GM04504 (cell line): ENCODE results near the gene LHPP.

Source experiments
- DNase-seq: peaks from one replicate; pipeline ENCODE4 v3.0.0-alpha.2; 2012; ENCODE audit warnings: low read depth

Gene LHPP

GRCh38 chr10:124595143-124595883, 133.7 kb downstream of the LHPP start:
- no peak for DNase-seq

- DNase-seq, result no peak
Observed at GRCh38 chr10:124596116-124596785, 134.6 kb downstream of the LHPP start.

GRCh38 chr10:124596962-124597845, 135.6 kb downstream of the LHPP start:
- no peak for DNase-seq

- no peak for DNase-seq
Observed at GRCh38 chr10:124597846-124598165, 136.2 kb downstream of the LHPP start.

- DNase-seq, result no peak
Observed at GRCh38 chr10:124598196-124598595, 136.6 kb downstream of the LHPP start.

GRCh38 chr10:124598773-124599587, 137.4 kb downstream of the LHPP start:
- DNase-seq, result no peak

- DNase-seq, result no peak
Observed at GRCh38 chr10:124599588-124600050, 138.0 kb downstream of the LHPP start.

- no peak for DNase-seq
Observed at GRCh38 chr10:124600051-124600880, 138.6 kb downstream of the LHPP start.

- DNase-seq, result no peak
Observed at GRCh38 chr10:124601016-124601415, 139.4 kb downstream of the LHPP start.

GRCh38 chr10:124601431-124602120, 140.0 kb downstream of the LHPP start:
- no peak for DNase-seq

GRCh38 chr10:124602121-124602561, 140.5 kb downstream of the LHPP start:
- no peak for DNase-seq

GRCh38 chr10:124602646-124603365, 141.2 kb downstream of the LHPP start:
- no peak for DNase-seq

GRCh38 chr10:124603376-124604213, 142.0 kb downstream of the LHPP start:
- DNase-seq, result no peak

GRCh38 chr10:124604214-124605000, 142.8 kb downstream of the LHPP start:
- DNase-seq, result no peak

GRCh38 chr10:124605001-124605370, 143.4 kb downstream of the LHPP start:
- DNase-seq, result no peak

- no peak for DNase-seq
Observed at GRCh38 chr10:124605481-124605855, 143.8 kb downstream of the LHPP start.

- DNase-seq, result no peak
Observed at GRCh38 chr10:124605856-124606812, 144.5 kb downstream of the LHPP start.
